DOHH2 (cell line): ENCODE measurements around the gene HMX1.

Experiments
- H3F3A ChIP-seq: fragments of 200-600 bp; sonication (generic), shearing (Covaris generic); 2 replicates; pipeline ENCODE4 v1.6.0; 2016; ENCODE audit warnings: antibody characterized with exemption, mild to moderate bottlenecking; ENCODE audit not compliant: control insufficient read depth, insufficient read depth
- H3K27ac ChIP-seq: fragments of 200-600 bp; sonication (generic); 2 replicates; pipeline ENCODE4 v1.5.1; 2014; ENCODE audit warnings: low read depth, mild to moderate bottlenecking, low read length, moderate library complexity
- H3K27me3 ChIP-seq: fragments of 200-600 bp; sonication (generic); 2 replicates; pipeline ENCODE4 v1.6.1; 2014; ENCODE audit warnings: mild to moderate bottlenecking, low read length, mixed read lengths; ENCODE audit not compliant: control insufficient read depth
- H3K36me3 ChIP-seq: fragments of 200-600 bp; sonication (generic); 2 replicates; pipeline ENCODE4 v1.6.1; 2014; ENCODE audit warnings: mild to moderate bottlenecking, low read length, moderate library complexity, mixed read lengths; ENCODE audit not compliant: control insufficient read depth
- H3K4me1 ChIP-seq: fragments of 200-600 bp; sonication (generic); 2 replicates; pipeline ENCODE4 v1.6.1; 2014; ENCODE audit warnings: mild to moderate bottlenecking, low read length, mixed read lengths; ENCODE audit not compliant: control insufficient read depth
- H3K4me2 ChIP-seq: fragments of 200-600 bp; sonication (generic); 2 replicates; pipeline ENCODE4 v1.6.0; 2014; ENCODE audit warnings: mild to moderate bottlenecking, low read length, moderate library complexity
- H3K4me3 ChIP-seq: fragments of 200-600 bp; sonication (generic); 2 replicates; pipeline ENCODE4 v1.5.1; 2014; ENCODE audit warnings: mild to moderate bottlenecking, low read length, mixed read lengths
- H3K79me2 ChIP-seq: fragments of 200-600 bp; sonication (generic); 2 replicates; pipeline ENCODE4 v1.6.1; 2014; ENCODE audit warnings: mild to moderate bottlenecking, low read length, mixed read lengths; ENCODE audit not compliant: control insufficient read depth
- H3K9me2 ChIP-seq: fragments of 200-600 bp; sonication (generic); replicated peaks from 2 replicates; pipeline ENCODE4 v1.6.1; 2014; ENCODE audit warnings: mild to moderate bottlenecking, low read length, mixed read lengths; ENCODE audit not compliant: control insufficient read depth
- H3K9me3 ChIP-seq: fragments of 200-600 bp; sonication (generic); 2 replicates; pipeline ENCODE4 v1.6.1; 2014; ENCODE audit warnings: antibody characterized with exemption, low read length, mixed read lengths; ENCODE audit not compliant: control insufficient read depth, insufficient read depth
- H4K20me1 ChIP-seq: fragments of 200-600 bp; sonication (generic); 2 replicates; pipeline ENCODE4 v1.6.0; 2014; ENCODE audit warnings: low read depth, mild to moderate bottlenecking, antibody characterized with exemption, low read length, moderate library complexity; ENCODE audit not compliant: control insufficient read depth, insufficient read depth
- CTCF ChIP-seq: fragments of 200-600 bp; sonication (generic); IDR thresholded peaks from one replicate; pipeline ENCODE4 v1.5.1; 2014; ENCODE audit warnings: antibody characterized with exemption, mild to moderate bottlenecking, low read depth, low read length; ENCODE audit not compliant: poor library complexity, severe bottlenecking
- EZH2phosphoT487 ChIP-seq: fragments of 200-600 bp; sonication (generic); IDR thresholded peaks from 2 replicates; pipeline ENCODE4 v1.6.1; 2017; ENCODE audit warnings: borderline replicate concordance, mild to moderate bottlenecking, antibody characterized with exemption, low read length, moderate library complexity, mixed read lengths

Gene HMX1

GRCh38 chr4:8820178-8821102 lies 51.2 kb downstream of the HMX1 start:
- Histone ChIP-seq H4K20me1 (no peaks in the 10 kb centered on the region), H3K9me2 (no peaks in the 10 kb centered on the region), H3K79me2 (no peaks in the 10 kb centered on the region), H3K36me3 (no peaks in the 10 kb centered on the region), H3K9me3 (no peaks in the 10 kb centered on the region), H3K4me3 (no peak overlapping the region), H3K27me3 (no peaks in the 10 kb centered on the region), H3F3A (no peaks in the 10 kb centered on the region), H3K4me2 (no peak overlapping the region), H3K4me1 (no peaks in the 10 kb centered on the region), H3K27ac (no peak overlapping the region)
- TF ChIP-seq CTCF, result no peak
- TF ChIP-seq EZH2phosphoT487, result no peak

GRCh38 chr4:8819473-8820177 lies 52.0 kb downstream of the HMX1 start:
- Histone ChIP-seq H3K9me2 (no peaks in the 10 kb centered on the region), H3K4me3 (no peak overlapping the region), H3K27ac (no peak overlapping the region), H3F3A (no peaks in the 10 kb centered on the region), H3K79me2 (no peaks in the 10 kb centered on the region), H3K4me1 (no peaks in the 10 kb centered on the region), H3K36me3 (no peaks in the 10 kb centered on the region), H4K20me1 (no peaks in the 10 kb centered on the region), H3K27me3 (no peaks in the 10 kb centered on the region), H3K9me3 (no peaks in the 10 kb centered on the region), H3K4me2 (no peak overlapping the region)
- TF ChIP-seq CTCF (no peak), EZH2phosphoT487 (no peak)

DNA sequence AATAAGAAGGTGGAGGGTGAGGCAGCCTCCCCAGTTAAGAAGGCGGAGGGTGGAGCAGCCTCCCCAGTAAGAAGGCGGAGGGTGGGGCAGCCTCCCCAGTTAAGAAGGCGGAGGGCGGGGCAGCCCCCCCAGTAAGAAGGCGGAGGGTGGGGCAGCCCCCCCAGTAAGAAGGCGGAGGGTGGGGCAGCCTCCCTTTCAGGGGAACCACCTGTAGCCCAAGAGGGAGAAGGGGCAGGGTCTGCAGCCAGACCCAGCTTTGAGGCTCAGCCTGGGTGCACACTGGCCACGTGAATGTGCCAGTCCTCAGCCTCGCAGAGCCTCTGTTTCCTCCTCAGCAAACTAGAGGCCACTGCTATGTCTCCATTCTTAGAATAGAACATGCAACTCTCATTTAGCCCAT lies 52.6 kb downstream of the HMX1 start:
- H3K9me3 ChIP-seq, result no peaks in the 10 kb centered on the region
- no peaks in the 10 kb centered on the region for H4K20me1 ChIP-seq
- no peaks in the 10 kb centered on the region for H3K36me3 ChIP-seq
- no peak overlapping the region for H3K27ac ChIP-seq
- no peaks in the 10 kb centered on the region for H3F3A ChIP-seq
- H3K9me2 ChIP-seq, result no peaks in the 10 kb centered on the region
- no peak overlapping the region for H3K4me2 ChIP-seq
- H3K4me3 ChIP-seq, result no peak overlapping the region
- no peaks in the 10 kb centered on the region for H3K4me1 ChIP-seq
- TF ChIP-seq CTCF (no peak), EZH2phosphoT487 (no peak)
- H3K79me2 ChIP-seq, result no peaks in the 10 kb centered on the region
- no peaks in the 10 kb centered on the region for H3K27me3 ChIP-seq
